ENCODE measurements around the gene PHF21A. TPM values are rescaled to one million over a fixed set of nuclear protein-coding genes. Genes with fewer than 3 reads are reported as not detected.
A peak's percentile ranks its signal among the peaks of the same experiment; 100 is the strongest.

Gene PHF21A
- total and polyA plus RNA-seq, 2 of the 8 experiments (the other 6 are each of a cell fraction or from before 2014, with no cell fraction given), result 17.6 to 40.3 TPM

DNA sequence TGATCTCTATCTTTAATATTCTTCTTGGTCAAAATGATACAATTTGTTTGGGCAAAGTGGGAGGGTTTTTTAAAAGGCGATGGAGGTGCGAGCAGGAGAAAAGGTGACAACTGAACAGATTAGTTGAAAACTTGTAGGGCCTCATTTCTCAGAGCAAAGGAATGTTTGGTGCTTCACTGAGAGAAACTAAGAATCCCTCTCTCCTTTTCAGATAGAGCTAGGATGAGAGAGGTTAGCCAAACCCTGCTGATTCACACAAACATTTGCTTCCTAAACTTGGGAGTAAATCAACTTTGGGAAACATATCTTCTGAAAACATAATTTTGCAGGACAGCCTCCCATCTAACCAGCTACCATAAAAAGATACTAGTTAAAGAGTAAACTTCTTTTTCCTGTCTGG, 57.0 kb downstream of the PHF21A start:
- Histone ChIP-seq H2BK120ac (replicated peaks; ENCODE audit: low read depth, low read length) (no peak overlapping the region), H2BK12ac (ENCODE audit: low read depth, low read length) (no peak overlapping the region), H4K91ac (replicated peaks; ENCODE audit: insufficient read length, low read length) (no peak overlapping the region), H3K27ac (ENCODE audit: low read depth, low read length) (no peak overlapping the region), H3K36me3 (ENCODE audit: control insufficient read depth in 2 of 4, insufficient read depth in 4 of 4, low read length in 3 of 4) (peaks cover 0 to 3% (median 0%) of the 10 kb centered on the region in 4 experiments; a peak in 1 of 8 replicates), H3K56ac (replicated peaks; ENCODE audit: insufficient read length, low read depth, low read length) (no peak overlapping the region), H3K27me3 (replicated peaks in 1 of 4; ENCODE audit: control insufficient read depth in 3 of 4, extremely low read depth in 1 of 4, insufficient read depth in 3 of 4, low read length in 3 of 4) (no peaks in the 10 kb centered on the region), H3K79me2 (ENCODE audit: control insufficient read depth in 1 of 2, insufficient read depth in 2 of 2, low read length in 2 of 2) (no peaks in the 10 kb centered on the region), H2AFZ (ENCODE audit: low read length) (no peak overlapping the region), H4K5ac (ENCODE audit: insufficient read length, low read depth, low read length) (no peak overlapping the region), H3K4ac (replicated peaks; ENCODE audit: insufficient read length, low read depth, low read length) (no peak overlapping the region), H2BK15ac (ENCODE audit: low read length) (no peak overlapping the region), H3K4me2 (ENCODE audit: insufficient read depth in 1 of 2, low read depth in 2 of 2, low read length in 2 of 2) (no peak overlapping the region), H3K4me3 (ENCODE audit: extremely low read depth in 1 of 4, insufficient read depth in 2 of 4, low read depth in 3 of 4, low read length in 4 of 4) (no peak overlapping the region), H3K14ac (ENCODE audit: insufficient read length) (no peak overlapping the region), H3K23me2 (ENCODE audit: low read depth, low read length) (no peaks in the 10 kb centered on the region), H2BK20ac (ENCODE audit: low read length) (no peak overlapping the region), H2AK5ac (ENCODE audit: low read depth, low read length) (no peak overlapping the region), H3K23ac (ENCODE audit: insufficient read length) (no peak overlapping the region), H3K9me3 (ENCODE audit: insufficient read depth in 2 of 2, low read depth in 1 of 2, low read length in 1 of 2) (no peaks in the 10 kb centered on the region), H2BK5ac (ENCODE audit: low read depth, low read length) (no peak overlapping the region), H4K20me1 (replicated peaks in 1 of 2; ENCODE audit: control insufficient read depth in 1 of 2, insufficient read depth in 2 of 2, low read length in 2 of 2) (no peaks in the 10 kb centered on the region), H4K8ac (ENCODE audit: extremely low read depth, insufficient read depth, low read length) (no peak overlapping the region), H3K79me1 (ENCODE audit: low read depth, low read length) (no peaks in the 10 kb centered on the region), H3K9ac (replicated peaks in 1 of 4; ENCODE audit: extremely low read depth in 1 of 4, low read depth in 3 of 4, low read length in 3 of 4) (no peak overlapping the region), H3K18ac (ENCODE audit: extremely low read depth, low read length) (no peak overlapping the region), H3K4me1 (replicated peaks in 1 of 4; ENCODE audit: control insufficient read depth in 3 of 4, insufficient read depth in 4 of 4, low read length in 3 of 4) (peaks cover 0 to 8% (median 3%) of the 10 kb centered on the region in 4 experiments; a peak in 3 of 7 replicates)
- ChIA-PET CTCF (ENCODE audit: partially characterized antibody) (interaction anchor here (1.3 to 3.6 kb wide), 3 partner anchors 12 to 53 kb away, joined by 3 to 13 read pairs (median 4); no protein-coding TSS in a partner anchor), POLR2A (ENCODE audit: partially characterized antibody) (no interaction called here)
- WGBS, 2 experiments (ENCODE audit: extremely low coverage in 1 of 2, insufficient coverage in 1 of 2, insufficient read length in 1 of 2, insufficient replicate concordance in 2 of 2, low coverage in 1 of 2, low lambda C conversion rate in 2 of 2, missing lambda C conversion rate in 1 of 2), result 85% methylated on average over 2 of the region's 2 CpGs; no CpG with 5 or more reads in 1 of the 2 experiments
- FAIRE-seq (peak; percentile 50), DNase-seq (ENCODE audit: low read depth in 1 of 2, low spot score in 2 of 2) (no peak)
- no peak for TF ChIP-seq POU5F1 (IDR thresholded peaks at IDR 0.05; ENCODE audit: low read depth, low read length)
- TF ChIP-seq NANOG (IDR thresholded peaks at IDR 0.05; ENCODE audit: insufficient read depth, low read depth, low read length, poor library complexity, severe bottlenecking), result no peak
- TF ChIP-seq CTBP2 (IDR thresholded peaks at IDR 0.05; ENCODE audit: borderline replicate concordance, insufficient read depth, insufficient read length, low read length), result no peak
- TF ChIP-seq RFX5 (IDR thresholded peaks at IDR 0.05; ENCODE audit: borderline replicate concordance, low read depth, low read length), result no peak
- TF ChIP-seq, protein P1, sequence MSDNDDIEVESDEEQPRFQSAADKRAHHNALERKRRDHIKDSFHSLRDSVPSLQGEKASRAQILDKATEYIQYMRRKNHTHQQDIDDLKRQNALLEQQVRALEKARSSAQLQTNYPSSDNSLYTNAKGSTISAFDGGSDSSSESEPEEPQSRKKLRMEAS (IDR thresholded peaks at IDR 0.05), result no peak
- no peak for TF ChIP-seq YY1 (IDR thresholded peaks at IDR 0.05; ENCODE audit: low read depth, low read length)
- TF ChIP-seq JUND (IDR thresholded peaks at IDR 0.05; ENCODE audit: low read length), result no peak
- TF ChIP-seq, protein P2, sequence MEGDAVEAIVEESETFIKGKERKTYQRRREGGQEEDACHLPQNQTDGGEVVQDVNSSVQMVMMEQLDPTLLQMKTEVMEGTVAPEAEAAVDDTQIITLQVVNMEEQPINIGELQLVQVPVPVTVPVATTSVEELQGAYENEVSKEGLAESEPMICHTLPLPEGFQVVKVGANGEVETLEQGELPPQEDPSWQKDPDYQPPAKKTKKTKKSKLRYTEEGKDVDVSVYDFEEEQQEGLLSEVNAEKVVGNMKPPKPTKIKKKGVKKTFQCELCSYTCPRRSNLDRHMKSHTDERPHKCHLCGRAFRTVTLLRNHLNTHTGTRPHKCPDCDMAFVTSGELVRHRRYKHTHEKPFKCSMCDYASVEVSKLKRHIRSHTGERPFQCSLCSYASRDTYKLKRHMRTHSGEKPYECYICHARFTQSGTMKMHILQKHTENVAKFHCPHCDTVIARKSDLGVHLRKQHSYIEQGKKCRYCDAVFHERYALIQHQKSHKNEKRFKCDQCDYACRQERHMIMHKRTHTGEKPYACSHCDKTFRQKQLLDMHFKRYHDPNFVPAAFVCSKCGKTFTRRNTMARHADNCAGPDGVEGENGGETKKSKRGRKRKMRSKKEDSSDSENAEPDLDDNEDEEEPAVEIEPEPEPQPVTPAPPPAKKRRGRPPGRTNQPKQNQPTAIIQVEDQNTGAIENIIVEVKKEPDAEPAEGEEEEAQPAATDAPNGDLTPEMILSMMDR (IDR thresholded peaks at IDR 0.05; ENCODE audit: control extremely low read depth in 1 of 3, insufficient read depth in 1 of 3, low read depth in 1 of 3, low read length in 3 of 3), result no peak
